Measurements from ENCODE around the gene TRIM2. TPM values are rescaled to one million over a fixed set of nuclear protein-coding genes. Genes with fewer than 3 reads are reported as not detected.
"Not testable (repeated sequence)": the region's sequence is repeated elsewhere in the genome, so short reads cannot be mapped to it uniquely, and the experiment has no call there.

Gene TRIM2
- polyA plus RNA-seq, 3 donors: 68.1 to 89.2 (median 74.4) TPM

- no peak for DNase-seq (ENCODE audit: extremely low read depth in 1 of 11, low read depth in 9 of 11, low spot score in 4 of 11)
Observed at GRCh38 chr4:153181293-153181692, 22.9 kb upstream of the TRIM2 start.

GRCh38 chr4:153181700-153182099 is 22.5 kb upstream of the TRIM2 start:
- no peak for DNase-seq (ENCODE audit: extremely low read depth in 1 of 11, low read depth in 9 of 11, low spot score in 4 of 11)

- no peak for DNase-seq (ENCODE audit: extremely low read depth in 1 of 11, low read depth in 9 of 11, low spot score in 4 of 11)
Observed at GRCh38 chr4:153183146-153183545, 21.1 kb upstream of the TRIM2 start.

DNA sequence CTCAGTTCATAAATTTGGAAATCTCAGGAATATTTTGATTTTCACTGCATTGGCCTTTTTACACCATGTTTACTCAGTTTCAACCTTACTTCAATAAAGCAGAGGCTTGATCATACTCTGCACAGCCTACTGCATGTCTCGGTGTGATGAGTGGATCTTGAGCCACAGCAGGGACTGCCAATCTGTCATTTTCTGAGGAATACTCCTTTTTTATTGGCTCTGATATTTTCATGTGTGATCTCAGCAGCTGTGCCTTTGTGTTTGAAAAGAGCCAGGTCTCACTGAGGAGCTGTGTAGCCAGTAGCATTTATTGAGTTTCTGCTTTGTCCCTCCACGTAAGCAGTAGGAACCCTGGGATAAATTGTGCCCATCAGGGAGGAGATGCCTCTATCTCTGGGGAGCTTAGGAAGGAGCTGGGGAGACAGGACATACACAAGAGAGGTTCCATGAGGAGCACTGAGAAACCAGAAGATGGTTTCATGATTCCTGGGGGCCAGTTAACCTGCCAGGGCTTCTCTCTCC is 18.9 kb upstream of the TRIM2 start:
- DNase-seq (ENCODE audit: extremely low read depth in 1 of 11, low read depth in 9 of 11, low spot score in 4 of 11): no peak

DNA sequence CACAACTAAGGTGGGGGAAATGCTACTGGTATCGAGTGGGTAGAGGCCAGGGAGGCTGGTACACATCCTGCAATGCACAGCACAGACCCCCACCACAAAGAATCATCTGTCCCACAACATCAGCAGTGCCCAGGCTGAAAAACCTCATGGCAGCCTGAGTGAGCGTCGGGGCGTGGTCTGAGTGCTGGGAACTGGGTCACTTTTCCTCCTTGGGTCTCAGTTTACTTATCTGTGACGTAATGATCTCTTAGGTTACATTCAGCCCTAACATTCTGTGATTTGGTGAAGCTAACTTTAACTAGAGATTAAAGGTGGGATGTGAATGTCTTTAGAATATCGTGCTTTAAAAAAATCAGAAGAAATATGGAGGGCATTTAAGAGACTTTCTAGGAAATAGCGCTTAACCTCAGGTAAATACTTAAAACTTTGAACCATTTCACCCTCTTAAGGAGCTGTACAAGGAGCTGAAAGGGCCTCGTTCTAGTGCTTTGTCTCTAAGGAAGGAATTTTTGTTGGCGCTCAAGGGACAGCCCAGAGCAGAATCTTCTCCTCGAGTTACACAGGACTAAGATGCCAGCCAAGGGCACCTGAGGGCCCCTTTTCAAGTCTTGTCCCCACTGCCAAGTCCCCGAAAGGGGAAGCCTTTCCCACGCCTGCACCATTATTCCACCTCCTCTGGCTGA is 18.1 kb upstream of the TRIM2 start:
- no peak for DNase-seq (ENCODE audit: extremely low read depth in 1 of 11, low read depth in 9 of 11, low spot score in 4 of 11)

- peak in 1 of 11 donors; percentile 48 for DNase-seq (ENCODE audit: extremely low read depth in 1 of 11, low read depth in 9 of 11, low spot score in 4 of 11)
Observed at GRCh38 chr4:153189016-153189801, 15.0 kb upstream of the TRIM2 start.

- DNase-seq (ENCODE audit: extremely low read depth in 1 of 11, low read depth in 9 of 11, low spot score in 4 of 11): no peak
Observed at GRCh38 chr4:153191795-153192363, 12.4 kb upstream of the TRIM2 start.

GRCh38 chr4:153197301-153197700 is 6.9 kb upstream of the TRIM2 start:
- no peak for DNase-seq (ENCODE audit: extremely low read depth in 1 of 11, low read depth in 9 of 11, low spot score in 4 of 11)

DNA sequence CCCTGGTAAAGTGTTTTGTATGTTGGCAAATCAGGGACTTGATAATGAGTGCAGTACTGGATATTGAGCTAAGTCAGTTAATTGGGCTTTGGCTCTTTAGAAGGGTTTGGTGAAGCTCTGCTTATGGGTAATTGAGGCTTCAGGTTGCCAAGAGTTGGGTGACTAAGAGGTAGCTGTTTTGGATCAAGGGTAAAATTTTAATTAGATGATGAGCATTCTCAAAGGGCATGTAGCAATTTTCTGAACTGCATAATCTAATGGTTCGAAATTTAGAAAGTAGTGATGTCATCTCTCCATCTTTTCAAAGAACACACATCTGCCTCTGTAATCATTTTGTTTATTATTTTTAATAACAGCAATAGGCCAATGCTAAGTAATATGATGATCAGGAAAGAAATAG is 5.5 kb upstream of the TRIM2 start:
- no peak for DNase-seq (ENCODE audit: extremely low read depth in 1 of 11, low read depth in 9 of 11, low spot score in 4 of 11)

DNA sequence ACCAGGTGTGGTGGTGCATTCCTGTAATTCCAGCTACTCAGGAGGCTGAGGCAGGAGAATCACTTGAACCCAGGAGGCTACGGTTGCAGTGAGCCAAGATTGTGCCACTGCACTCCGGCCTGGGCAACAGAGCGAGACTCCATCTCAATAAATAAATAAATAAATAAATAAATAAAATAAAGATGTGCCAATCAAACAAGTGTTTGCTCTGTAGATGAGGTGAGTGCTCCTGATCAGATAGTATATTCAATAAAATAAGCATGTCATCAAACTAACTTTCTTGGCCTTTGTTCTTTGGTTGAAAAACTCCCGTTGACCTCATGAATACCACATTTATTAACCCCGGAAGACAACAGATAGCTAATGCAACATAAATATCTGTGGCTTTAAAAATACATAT is 497 bp upstream of the TRIM2 start:
- not testable (repeated sequence) for DNase-seq (ENCODE audit: extremely low read depth in 1 of 11, low read depth in 9 of 11, low spot score in 4 of 11)

DNA sequence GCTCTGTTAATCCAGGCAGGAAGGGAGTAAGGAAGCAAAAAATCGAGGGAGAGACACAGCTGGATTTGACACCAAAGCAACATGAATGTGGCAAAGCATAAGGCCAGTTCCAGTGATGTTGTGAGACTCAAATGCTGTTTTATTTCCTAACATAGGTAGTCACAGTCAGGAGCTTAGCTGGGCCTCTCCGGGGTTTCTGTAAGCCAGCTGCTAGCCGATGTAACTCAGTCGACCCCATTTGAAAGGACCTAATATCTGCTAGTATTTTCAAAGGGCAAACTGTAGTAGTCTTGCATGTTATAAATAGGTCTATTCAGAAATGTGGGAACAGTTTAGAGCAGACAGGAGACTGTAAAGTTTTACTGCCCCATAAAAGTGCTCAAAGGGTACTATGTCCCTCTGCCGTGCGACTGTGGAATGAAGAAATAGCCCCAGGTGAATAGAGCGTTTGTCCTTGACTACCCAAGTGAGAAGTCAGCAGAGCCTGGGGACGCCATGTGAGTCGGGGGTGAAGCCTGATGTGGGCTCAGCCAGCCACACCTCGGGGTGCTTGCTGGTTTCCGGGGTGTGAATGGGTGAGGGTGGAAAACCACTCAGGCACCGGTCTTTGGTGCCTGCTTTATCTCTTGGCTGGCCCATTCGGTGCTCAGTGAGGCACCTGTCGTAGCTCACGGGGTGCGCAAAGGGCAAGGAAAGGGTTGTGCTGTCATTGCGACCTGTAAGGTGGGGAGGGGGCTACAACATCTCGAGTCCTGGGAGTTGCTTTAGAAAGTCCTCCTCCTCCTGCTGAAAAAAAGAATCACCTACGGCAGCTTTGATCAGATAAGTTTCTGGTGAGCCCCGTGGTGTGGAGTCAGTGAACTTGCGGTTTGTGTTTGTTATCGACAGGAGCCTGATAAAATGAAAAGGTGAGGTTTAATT is 745 bp downstream of the TRIM2 start:
- DNase-seq (ENCODE audit: extremely low read depth in 1 of 11, low read depth in 9 of 11, low spot score in 4 of 11): peak in 6 of 11 donors; percentile 50 to 76 (median 62)

- DNase-seq (ENCODE audit: extremely low read depth in 1 of 11, low read depth in 9 of 11, low spot score in 4 of 11): no peak
Observed at GRCh38 chr4:153205757-153206156, 1.5 kb downstream of the TRIM2 start.

GRCh38 chr4:153206534-153206933 is 2.3 kb downstream of the TRIM2 start:
- no peak for DNase-seq (ENCODE audit: extremely low read depth in 1 of 11, low read depth in 9 of 11, low spot score in 4 of 11)

- no peak for DNase-seq (ENCODE audit: extremely low read depth in 1 of 11, low read depth in 9 of 11, low spot score in 4 of 11)
Observed at GRCh38 chr4:153207027-153207426, 2.8 kb downstream of the TRIM2 start.

- DNase-seq (ENCODE audit: extremely low read depth in 1 of 11, low read depth in 9 of 11, low spot score in 4 of 11): peak in 1 of 11 donors; percentile 32
Observed at GRCh38 chr4:153207567-153207966, 3.3 kb downstream of the TRIM2 start.

GRCh38 chr4:153209410-153209809 is 5.2 kb downstream of the TRIM2 start:
- no peak for DNase-seq (ENCODE audit: extremely low read depth in 1 of 11, low read depth in 9 of 11, low spot score in 4 of 11)

DNA sequence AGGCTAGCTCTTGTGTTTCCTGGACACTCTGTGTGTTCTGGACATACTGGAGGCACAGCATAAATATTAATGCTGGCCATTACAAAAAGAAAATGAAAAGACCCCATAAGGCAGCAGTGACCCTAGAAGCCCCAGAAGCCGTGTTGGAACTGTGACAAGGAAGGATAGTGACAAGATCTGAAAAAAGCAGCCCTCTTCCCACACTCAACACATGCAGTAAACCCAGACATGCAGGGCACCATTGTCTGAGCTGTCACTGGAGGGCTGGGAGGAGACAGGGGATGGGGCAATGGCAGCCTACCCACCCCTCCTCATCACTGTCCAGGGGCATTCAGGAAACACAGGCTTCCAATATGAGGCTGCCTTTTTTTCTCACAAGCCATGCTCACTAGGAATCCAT is 6.5 kb downstream of the TRIM2 start:
- DNase-seq (ENCODE audit: extremely low read depth in 1 of 11, low read depth in 9 of 11, low spot score in 4 of 11): no peak

DNA sequence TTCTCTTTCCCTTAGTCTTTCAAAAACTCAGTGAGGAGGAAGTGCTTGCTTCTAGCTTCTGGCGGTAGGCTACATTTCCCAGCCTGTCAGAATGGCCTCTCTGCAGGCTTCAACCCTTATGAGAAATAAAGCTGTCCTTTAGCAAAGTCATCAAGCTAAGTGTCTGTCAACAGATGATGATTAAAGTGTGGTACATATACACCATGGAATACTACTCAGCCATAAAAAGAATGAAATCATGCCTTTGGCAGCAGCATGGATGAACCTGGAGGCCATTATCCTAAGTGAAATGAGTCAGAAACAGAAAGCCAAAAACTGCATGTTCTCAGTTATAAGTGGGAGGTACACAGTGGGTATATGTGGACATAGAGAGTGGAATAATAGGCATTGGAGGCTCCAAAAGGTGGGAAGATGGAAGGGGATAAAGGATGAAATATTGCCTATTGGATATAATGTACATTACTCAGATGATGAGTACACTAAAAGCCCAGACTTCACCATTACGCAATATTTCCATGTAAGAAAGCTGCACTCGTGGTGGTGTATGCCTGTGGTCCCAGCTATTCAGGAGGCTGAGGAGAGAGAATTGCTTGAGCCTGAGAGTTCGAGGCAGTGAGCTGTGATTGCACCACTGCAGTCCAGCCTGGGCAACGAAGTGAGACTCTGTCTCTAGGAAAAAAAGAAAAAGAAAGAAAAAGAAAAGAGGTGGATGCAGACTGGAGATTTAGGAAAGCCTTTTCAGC is 7.9 kb downstream of the TRIM2 start:
- no peak for DNase-seq (ENCODE audit: extremely low read depth in 1 of 11, low read depth in 9 of 11, low spot score in 4 of 11)
